ENCODE data around the gene CES5A.
"Not testable (repeated sequence)": the region's sequence is repeated elsewhere in the genome, so short reads cannot be mapped to it uniquely, and the experiment has no call there.

CES5A gene

DNA sequence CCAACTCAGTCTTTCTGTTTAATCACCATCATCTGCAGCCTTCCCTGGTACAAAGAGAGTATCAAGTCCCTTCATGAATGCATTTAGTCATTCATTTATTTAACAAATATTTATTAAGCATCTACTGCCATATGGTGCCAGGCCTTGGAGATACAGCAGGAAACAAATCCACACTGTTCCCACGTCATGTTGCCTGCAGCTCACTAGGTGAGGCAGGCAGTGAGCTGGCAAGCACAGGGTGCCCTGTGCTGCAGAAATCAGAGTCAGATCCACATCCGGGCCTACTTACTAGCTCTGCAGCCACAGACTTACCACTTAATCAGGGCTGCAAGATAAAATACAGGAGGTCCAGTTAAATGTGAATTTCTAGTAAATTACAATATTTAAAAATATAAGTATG is 38.5 kb upstream of the CES5A start:
- no peaks in the 10 kb centered on the region for H3K36me3 ChIP-seq
- no peaks in the 10 kb centered on the region for H3K27me3 ChIP-seq
- DNase-seq: no peak
- H3K4me1 ChIP-seq: no peaks in the 10 kb centered on the region; the same call in 1 of the 2 replicates
- TF ChIP-seq, protein P1, sequence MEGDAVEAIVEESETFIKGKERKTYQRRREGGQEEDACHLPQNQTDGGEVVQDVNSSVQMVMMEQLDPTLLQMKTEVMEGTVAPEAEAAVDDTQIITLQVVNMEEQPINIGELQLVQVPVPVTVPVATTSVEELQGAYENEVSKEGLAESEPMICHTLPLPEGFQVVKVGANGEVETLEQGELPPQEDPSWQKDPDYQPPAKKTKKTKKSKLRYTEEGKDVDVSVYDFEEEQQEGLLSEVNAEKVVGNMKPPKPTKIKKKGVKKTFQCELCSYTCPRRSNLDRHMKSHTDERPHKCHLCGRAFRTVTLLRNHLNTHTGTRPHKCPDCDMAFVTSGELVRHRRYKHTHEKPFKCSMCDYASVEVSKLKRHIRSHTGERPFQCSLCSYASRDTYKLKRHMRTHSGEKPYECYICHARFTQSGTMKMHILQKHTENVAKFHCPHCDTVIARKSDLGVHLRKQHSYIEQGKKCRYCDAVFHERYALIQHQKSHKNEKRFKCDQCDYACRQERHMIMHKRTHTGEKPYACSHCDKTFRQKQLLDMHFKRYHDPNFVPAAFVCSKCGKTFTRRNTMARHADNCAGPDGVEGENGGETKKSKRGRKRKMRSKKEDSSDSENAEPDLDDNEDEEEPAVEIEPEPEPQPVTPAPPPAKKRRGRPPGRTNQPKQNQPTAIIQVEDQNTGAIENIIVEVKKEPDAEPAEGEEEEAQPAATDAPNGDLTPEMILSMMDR (IDR thresholded peaks at IDR 0.05; ENCODE audit: low read depth, low read length): no peak
- H3K4me3 ChIP-seq (ENCODE audit: low read depth, low read length): no peak overlapping the region
- no peaks in the 10 kb centered on the region for H3K9me3 ChIP-seq

DNA sequence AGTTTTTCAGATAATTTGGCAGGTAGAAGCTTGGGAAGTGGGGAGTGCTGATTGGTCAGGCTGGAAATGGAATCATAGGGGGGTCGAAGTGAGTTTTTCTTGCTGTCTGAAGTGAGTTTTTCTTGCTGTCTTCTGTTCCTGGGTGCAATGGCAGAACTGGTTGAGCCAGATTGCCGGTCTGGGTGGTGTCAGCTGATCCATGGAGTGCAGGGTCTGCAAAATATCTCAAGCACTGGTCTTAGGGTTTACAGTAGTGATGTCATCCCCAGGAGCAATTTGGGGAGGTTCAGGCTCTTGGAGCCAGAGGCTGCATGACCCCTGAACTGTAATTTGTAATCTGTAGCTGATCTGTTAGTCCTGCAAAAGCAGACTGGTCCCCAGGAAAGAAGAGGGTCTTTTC is 37.9 kb upstream of the CES5A start:
- not testable (repeated sequence) for H3K9me3 ChIP-seq; H3K4me1 ChIP-seq; H3K4me3 ChIP-seq (ENCODE audit: low read depth, low read length); H3K36me3 ChIP-seq; DNase-seq; H3K27me3 ChIP-seq

- no peak for DNase-seq
- H3K4me3 ChIP-seq (ENCODE audit: low read depth, low read length): no peak overlapping the region
- no peaks in the 10 kb centered on the region; the same call in 1 of the 2 replicates for H3K4me1 ChIP-seq
- no peaks in the 10 kb centered on the region for H3K27me3 ChIP-seq
- TF ChIP-seq, protein P1 (IDR thresholded peaks at IDR 0.05; ENCODE audit: low read depth, low read length): no peak
- H3K9me3 ChIP-seq: no peaks in the 10 kb centered on the region
- no peaks in the 10 kb centered on the region for H3K36me3 ChIP-seq
Observed at GRCh38 chr16:55912022-55912421, 36.8 kb upstream of the CES5A start.

DNA sequence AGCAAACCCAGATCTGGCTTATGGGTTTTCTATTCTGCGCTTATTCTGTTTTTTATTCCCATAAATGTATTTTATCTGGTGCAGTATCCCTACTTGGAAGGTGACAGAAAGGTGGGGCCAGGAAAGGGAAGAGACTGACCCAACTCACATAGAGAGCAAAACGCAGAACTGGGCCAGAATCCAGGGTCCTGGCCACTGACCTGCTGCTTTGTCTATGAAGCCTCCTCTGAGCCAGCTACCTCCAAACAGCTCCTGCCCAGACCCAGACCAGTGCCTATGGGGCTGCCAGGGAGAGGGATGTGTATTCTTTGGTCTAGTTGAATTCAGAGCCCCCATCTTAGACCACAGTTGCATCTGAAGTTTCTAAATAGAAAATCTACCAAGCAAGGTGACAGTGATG is 36.4 kb upstream of the CES5A start:
- H3K36me3 ChIP-seq: no peaks in the 10 kb centered on the region
- TF ChIP-seq, protein P1 (IDR thresholded peaks at IDR 0.05; ENCODE audit: low read depth, low read length): no peak
- no peaks in the 10 kb centered on the region for H3K27me3 ChIP-seq
- DNase-seq: no peak
- no peaks in the 10 kb centered on the region for H3K9me3 ChIP-seq
- no peaks in the 10 kb centered on the region; the same call in 1 of the 2 replicates for H3K4me1 ChIP-seq
- H3K4me3 ChIP-seq (ENCODE audit: low read depth, low read length): no peak overlapping the region

DNA sequence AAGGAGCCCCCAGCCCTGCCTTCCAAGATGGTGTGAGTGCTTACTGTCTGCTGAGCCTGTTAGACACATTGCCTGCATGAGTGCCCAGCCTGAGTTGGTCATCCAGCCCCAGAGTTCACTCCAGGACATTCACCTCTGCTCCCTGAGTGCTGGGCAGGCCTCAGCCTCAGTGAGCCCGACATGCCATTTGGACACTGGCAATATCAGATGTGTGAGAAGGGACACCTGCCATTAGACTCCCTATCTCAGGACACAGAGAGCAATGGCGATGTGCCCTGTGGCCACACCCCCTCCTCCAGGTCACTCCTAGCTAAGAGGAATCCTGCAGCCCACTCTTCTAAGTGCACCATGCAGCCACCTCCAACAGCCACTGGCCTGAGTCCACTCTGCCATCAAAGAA is 34.7 kb upstream of the CES5A start:
- 0 out of 2 replicates have a peak, but pooled peaks cover 4% of the 10 kb centered on the region for H3K27me3 ChIP-seq
- DNase-seq: no peak
- no peaks in the 10 kb centered on the region for H3K36me3 ChIP-seq
- H3K4me3 ChIP-seq (ENCODE audit: low read depth, low read length): no peak overlapping the region
- H3K4me1 ChIP-seq: no peaks in the 10 kb centered on the region; the same call in 1 of the 2 replicates
- TF ChIP-seq, protein P1 (IDR thresholded peaks at IDR 0.05; ENCODE audit: low read depth, low read length): no peak
- no peaks in the 10 kb centered on the region for H3K9me3 ChIP-seq

DNA sequence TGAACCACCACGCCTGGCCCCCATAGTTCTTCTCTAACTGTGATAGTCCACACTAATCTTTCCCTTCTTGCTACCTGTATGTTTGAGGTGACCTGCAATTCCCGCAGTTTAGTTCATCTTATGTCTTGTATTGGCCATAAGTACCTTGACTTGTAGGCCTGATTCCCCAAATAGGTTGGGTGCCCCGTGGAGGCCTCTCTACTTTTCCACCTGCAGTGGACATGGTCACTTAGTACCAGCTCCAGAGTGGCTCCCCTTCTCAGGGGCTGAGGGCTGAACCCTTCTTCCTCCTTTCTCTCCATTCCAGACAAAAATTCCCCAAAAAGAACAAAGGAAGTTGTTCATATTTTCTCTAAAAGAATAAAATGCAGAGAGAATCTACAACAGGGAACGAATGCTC is 33.5 kb upstream of the CES5A start:
- Histone ChIP-seq H3K9me3 (no peaks in the 10 kb centered on the region), H3K4me1 (no peaks in the 10 kb centered on the region; the same call in 1 of the 2 replicates), H3K27me3 (0 out of 2 replicates have a peak, but pooled peaks cover 4% of the 10 kb centered on the region), H3K36me3 (no peaks in the 10 kb centered on the region), H3K4me3 (ENCODE audit: low read depth, low read length) (no peak overlapping the region)
- no peak for DNase-seq
- TF ChIP-seq, protein P1 (IDR thresholded peaks at IDR 0.05; ENCODE audit: low read depth, low read length): no peak

GRCh38 chr16:55907661-55908060 is 32.5 kb upstream of the CES5A start:
- Histone ChIP-seq H3K9me3 (no peaks in the 10 kb centered on the region), H3K4me1 (no peaks in the 10 kb centered on the region), H3K36me3 (no peaks in the 10 kb centered on the region), H3K27me3 (0 out of 2 replicates have a peak, but pooled peaks cover 4% of the 10 kb centered on the region), H3K4me3 (ENCODE audit: low read depth, low read length) (no peak overlapping the region)
- no peak for DNase-seq
- TF ChIP-seq, protein P1 (IDR thresholded peaks at IDR 0.05; ENCODE audit: low read depth, low read length): no peak

Data from BE2C (cell line).